SK-N-SH (cell line): ENCODE results near the gene CHMP1A.

Experiments
- CHD2 ChIP-seq: fragments of 150-350 bp; IDR thresholded peaks from 2 replicates; pipeline ENCODE4 v1.6.1; 2018; ENCODE audit warnings: low read length; ENCODE audit not compliant: partially characterized antibody
- EP300 ChIP-seq, 2 experiments: IDR thresholded peaks; 2 replicates each; pipeline versions ENCODE4 v1.4.0 to v1.6.1; 2012; ENCODE audit warnings: borderline replicate concordance in 1 of 2, low read depth in 1 of 2, low read length in 1 of 2
- RAD21 ChIP-seq: IDR thresholded peaks from 2 replicates; pipeline ENCODE4 v1.6.1; 2012; ENCODE audit warnings: mild to moderate bottlenecking, low read length
- TF ChIP-seq, protein P1 (sequence below): fragments of 150-350 bp; IDR thresholded peaks from 2 replicates; pipeline ENCODE4 v1.6.1; 2017; ENCODE audit warnings: antibody characterized with exemption, low read length, low read depth, borderline replicate concordance
- TF ChIP-seq, protein P2 (sequence below): IDR thresholded peaks from 2 replicates; pipeline ENCODE4 v1.4.0; 2012; ENCODE audit warnings: low read depth

DNA sequence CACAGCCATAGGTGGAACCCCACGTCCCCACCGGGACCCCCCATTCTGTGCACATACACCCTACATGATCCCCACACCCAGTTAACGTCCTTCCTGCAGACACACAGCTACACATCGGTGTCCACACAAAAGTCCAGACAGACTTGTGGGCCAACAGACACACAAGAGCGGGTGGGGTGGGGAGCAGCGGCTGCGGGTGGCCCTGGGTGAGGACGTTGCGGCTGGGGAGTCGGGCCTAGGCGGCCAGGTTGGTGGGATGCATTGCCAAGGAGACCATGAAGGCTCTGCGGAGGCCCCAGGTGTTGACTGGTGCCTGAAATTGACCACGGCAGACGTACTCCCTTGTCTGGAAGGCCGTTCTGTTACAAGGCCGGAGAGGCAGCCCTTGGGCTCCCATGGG is 52.7 kb downstream of the CHMP1A start:
- TF ChIP-seq RAD21 (no peak), CHD2 (no peak), EP300 (IDR thresholded peaks at IDR 0.05; ENCODE audit: borderline replicate concordance in 1 of 2, low read depth in 1 of 2, low read length in 1 of 2) (no peak)
- TF ChIP-seq, protein P1, sequence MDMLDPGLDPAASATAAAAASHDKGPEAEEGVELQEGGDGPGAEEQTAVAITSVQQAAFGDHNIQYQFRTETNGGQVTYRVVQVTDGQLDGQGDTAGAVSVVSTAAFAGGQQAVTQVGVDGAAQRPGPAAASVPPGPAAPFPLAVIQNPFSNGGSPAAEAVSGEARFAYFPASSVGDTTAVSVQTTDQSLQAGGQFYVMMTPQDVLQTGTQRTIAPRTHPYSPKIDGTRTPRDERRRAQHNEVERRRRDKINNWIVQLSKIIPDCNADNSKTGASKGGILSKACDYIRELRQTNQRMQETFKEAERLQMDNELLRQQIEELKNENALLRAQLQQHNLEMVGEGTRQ, result no peak
- TF ChIP-seq, protein P2, sequence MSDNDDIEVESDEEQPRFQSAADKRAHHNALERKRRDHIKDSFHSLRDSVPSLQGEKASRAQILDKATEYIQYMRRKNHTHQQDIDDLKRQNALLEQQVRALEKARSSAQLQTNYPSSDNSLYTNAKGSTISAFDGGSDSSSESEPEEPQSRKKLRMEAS, result no peak
